ENCODE measurements around the gene NXNL2.

Gene NXNL2

GRCh38 chr9:88578121-88579049 lies 43.4 kb downstream of the NXNL2 start:
- peak; percentile 44 for DNase-seq (ENCODE audit: low spot score)

- no peak for DNase-seq (ENCODE audit: low spot score)
These were observed 44.2 kb downstream of the NXNL2 start for GRCh38 chr9:88579050-88579715.

- DNase-seq (ENCODE audit: low spot score), result no peak
These were observed 46.0 kb downstream of the NXNL2 start for GRCh38 chr9:88580961-88581360.

- no peak for DNase-seq (ENCODE audit: low spot score)
These were observed 49.1 kb downstream of the NXNL2 start for GRCh38 chr9:88583901-88584596.

- DNase-seq (ENCODE audit: low spot score), result no peak
These were observed 50.4 kb downstream of the NXNL2 start for GRCh38 chr9:88585426-88585825.

GRCh38 chr9:88586452-88586851 lies 51.5 kb downstream of the NXNL2 start:
- DNase-seq (ENCODE audit: low spot score), result no peak

- DNase-seq (ENCODE audit: low spot score), result no peak
These were observed 52.2 kb downstream of the NXNL2 start for GRCh38 chr9:88587182-88587581.

- DNase-seq (ENCODE audit: low spot score), result no peak
These were observed 53.1 kb downstream of the NXNL2 start for GRCh38 chr9:88587885-88588649.

- DNase-seq (ENCODE audit: low spot score), result no peak
These were observed 54.7 kb downstream of the NXNL2 start for GRCh38 chr9:88589656-88590055.

GRCh38 chr9:88590558-88591146 lies 55.7 kb downstream of the NXNL2 start:
- no peak for DNase-seq (ENCODE audit: low spot score)

GRCh38 chr9:88593537-88594185 lies 58.7 kb downstream of the NXNL2 start:
- peak; percentile 47 for DNase-seq (ENCODE audit: low spot score)
